Upper lobe of left lung (tissue), 4 donors: Measurements from ENCODE around the gene STK16.

Experiments used
- CTCF ChIP-seq, 6 experiments: fragments of 450-650 bp in 4 of 6; fragments of 200-600 bp in 2 of 6; sonication (generic) in 2 of 6; IDR thresholded peaks; one replicate each; pipeline ENCODE4 v1.5.1; 2016 to 2019; ENCODE audit warnings: antibody characterized with exemption in 6 of 6
- POLR2A ChIP-seq, 4 donors: fragments of 450-650 bp; IDR thresholded peaks; one replicate each; pipeline ENCODE4 v1.5.1; 2016 to 2017; ENCODE audit warnings: antibody characterized with exemption in 4 of 4, mild to moderate bottlenecking in 2 of 4

GRCh38 chr2:219213486-219214071 is 31.7 kb upstream of the STK16 start:
- TF ChIP-seq POLR2A (IDR thresholded peaks at IDR 0.05), result no peak
- TF ChIP-seq CTCF (IDR thresholded peaks at IDR 0.05), result no peak
